Measurements from ENCODE around the gene RANBP3.
"Not testable (repeated sequence)": the region's sequence is repeated elsewhere in the genome, so short reads cannot be mapped to it uniquely, and the experiment has no call there.

RANBP3 gene

GRCh38 chr19:5987077-5987818 is 9.3 kb upstream of the RANBP3 start:
- peak; percentile 66 for DNase-seq

GRCh38 chr19:5985837-5986236 is 7.9 kb upstream of the RANBP3 start:
- DNase-seq, result not testable (repeated sequence)

- peak; percentile 21 for DNase-seq
Measured at GRCh38 chr19:5985098-5985783, 7.3 kb upstream of the RANBP3 start.

GRCh38 chr19:5984600-5984999 is 6.7 kb upstream of the RANBP3 start:
- DNase-seq, result no peak

GRCh38 chr19:5983367-5983955 is 5.5 kb upstream of the RANBP3 start:
- DNase-seq, result no peak

- DNase-seq, result no peak
Measured at GRCh38 chr19:5978606-5979552, 939 bp upstream of the RANBP3 start.

GRCh38 chr19:5977222-5977784 is 637 bp downstream of the RANBP3 start:
- DNase-seq, result no peak

- DNase-seq, result no peak
Measured at GRCh38 chr19:5976768-5977167, 1.2 kb downstream of the RANBP3 start.

GRCh38 chr19:5975388-5975728 is 2.6 kb downstream of the RANBP3 start:
- DNase-seq, result no peak

GRCh38 chr19:5974721-5975387 is 3.1 kb downstream of the RANBP3 start:
- DNase-seq, result no peak

GRCh38 chr19:5973867-5974635 is 3.9 kb downstream of the RANBP3 start:
- DNase-seq, result no peak

GRCh38 chr19:5973376-5973775 is 4.6 kb downstream of the RANBP3 start:
- no peak for DNase-seq

- DNase-seq, result no peak
Measured at GRCh38 chr19:5972355-5972731, 5.6 kb downstream of the RANBP3 start.

- DNase-seq, result no peak
Measured at GRCh38 chr19:5971714-5972354, 6.1 kb downstream of the RANBP3 start.

- DNase-seq, result no peak
Measured at GRCh38 chr19:5969476-5969875, 8.5 kb downstream of the RANBP3 start.

- no peak for DNase-seq
Measured at GRCh38 chr19:5968431-5969373, 9.2 kb downstream of the RANBP3 start.

- peak; percentile 73 for DNase-seq
Measured at GRCh38 chr19:5967994-5968430, 9.9 kb downstream of the RANBP3 start.

GRCh38 chr19:5967571-5967970 is 10.4 kb downstream of the RANBP3 start:
- DNase-seq, result no peak

GRCh38 chr19:5966941-5967340 is 11.0 kb downstream of the RANBP3 start:
- no peak for DNase-seq
